ENCODE results near the gene LITAF.

LITAF gene

GRCh38 chr16:11535494-11535893, 51.2 kb downstream of the LITAF start:
- H3K4me3 ChIP-seq (ENCODE audit: insufficient read depth, low read length, poor library complexity, severe bottlenecking), result no peak overlapping the region
- H3K79me2 ChIP-seq (ENCODE audit: insufficient read depth, low read length), result no peaks in the 10 kb centered on the region
- H3K27ac ChIP-seq (ENCODE audit: low read depth, low read length), result no peak overlapping the region
- H3K9me2 ChIP-seq (replicated peaks; ENCODE audit: insufficient read depth, low read length), result no peaks in the 10 kb centered on the region
- no peaks in the 10 kb centered on the region for H3K27me3 ChIP-seq (ENCODE audit: low read length)
- H3K36me3 ChIP-seq (ENCODE audit: low read length), result no peaks in the 10 kb centered on the region
- H3K9ac ChIP-seq (ENCODE audit: low read length), result no peak overlapping the region
- no peak overlapping the region for H3K4me2 ChIP-seq (ENCODE audit: low read depth, low read length, poor library complexity, severe bottlenecking)
- no peak overlapping the region for H2AFZ ChIP-seq (ENCODE audit: low read depth, low read length, severe bottlenecking)
- no peaks in the 10 kb centered on the region for H3K9me3 ChIP-seq (ENCODE audit: insufficient read depth, low read length)
- H4K20me1 ChIP-seq (ENCODE audit: low read depth, low read length), result no peaks in the 10 kb centered on the region
- TF ChIP-seq EZH2phosphoT487 (conservative IDR thresholded peaks at IDR 0.05; ENCODE audit: low read length), result no peak
- no peak for TF ChIP-seq CTCF (IDR thresholded peaks at IDR 0.05; ENCODE audit: insufficient read depth, low read length, poor library complexity, severe bottlenecking)
- no peaks in the 10 kb centered on the region for H3F3A ChIP-seq (ENCODE audit: insufficient read depth)

- no peak overlapping the region for H3K9ac ChIP-seq (ENCODE audit: low read length)
- H3K4me3 ChIP-seq (ENCODE audit: insufficient read depth, low read length, poor library complexity, severe bottlenecking), result no peak overlapping the region
- no peak overlapping the region for H3K27ac ChIP-seq (ENCODE audit: low read depth, low read length)
- no peaks in the 10 kb centered on the region for H4K20me1 ChIP-seq (ENCODE audit: low read depth, low read length)
- no peaks in the 10 kb centered on the region for H3K27me3 ChIP-seq (ENCODE audit: low read length)
- no peak overlapping the region for H2AFZ ChIP-seq (ENCODE audit: low read depth, low read length, severe bottlenecking)
- H3K9me3 ChIP-seq (ENCODE audit: insufficient read depth, low read length), result no peaks in the 10 kb centered on the region
- TF ChIP-seq EZH2phosphoT487 (conservative IDR thresholded peaks at IDR 0.05; ENCODE audit: low read length), result no peak
- no peak for TF ChIP-seq CTCF (IDR thresholded peaks at IDR 0.05; ENCODE audit: insufficient read depth, low read length, poor library complexity, severe bottlenecking)
- H3F3A ChIP-seq (ENCODE audit: insufficient read depth), result no peaks in the 10 kb centered on the region
- no peaks in the 10 kb centered on the region for H3K36me3 ChIP-seq (ENCODE audit: low read length)
- no peaks in the 10 kb centered on the region for H3K79me2 ChIP-seq (ENCODE audit: insufficient read depth, low read length)
- no peaks in the 10 kb centered on the region for H3K9me2 ChIP-seq (replicated peaks; ENCODE audit: insufficient read depth, low read length)
- no peak overlapping the region for H3K4me2 ChIP-seq (ENCODE audit: low read depth, low read length, poor library complexity, severe bottlenecking)
Observed at GRCh38 chr16:11534262-11534661, 52.5 kb downstream of the LITAF start.

GRCh38 chr16:11533588-11533987, 53.1 kb downstream of the LITAF start:
- Histone ChIP-seq H2AFZ (ENCODE audit: low read depth, low read length, severe bottlenecking) (no peak overlapping the region), H3K9me3 (ENCODE audit: insufficient read depth, low read length) (no peaks in the 10 kb centered on the region), H3K9me2 (replicated peaks; ENCODE audit: insufficient read depth, low read length) (no peaks in the 10 kb centered on the region), H3K9ac (ENCODE audit: low read length) (no peak overlapping the region), H3K4me2 (ENCODE audit: low read depth, low read length, poor library complexity, severe bottlenecking) (no peak overlapping the region), H3K27ac (ENCODE audit: low read depth, low read length) (no peak overlapping the region), H3K27me3 (ENCODE audit: low read length) (no peaks in the 10 kb centered on the region), H3F3A (ENCODE audit: insufficient read depth) (no peaks in the 10 kb centered on the region), H4K20me1 (ENCODE audit: low read depth, low read length) (no peaks in the 10 kb centered on the region), H3K4me3 (ENCODE audit: insufficient read depth, low read length, poor library complexity, severe bottlenecking) (no peak overlapping the region), H3K79me2 (ENCODE audit: insufficient read depth, low read length) (no peaks in the 10 kb centered on the region), H3K36me3 (ENCODE audit: low read length) (no peaks in the 10 kb centered on the region)
- no peak for TF ChIP-seq CTCF (IDR thresholded peaks at IDR 0.05; ENCODE audit: insufficient read depth, low read length, poor library complexity, severe bottlenecking)
- no peak for TF ChIP-seq EZH2phosphoT487 (conservative IDR thresholded peaks at IDR 0.05; ENCODE audit: low read length)

All from SU-DHL-6 (cell line).